GM13976 (cell line): Measurements from ENCODE around the gene KIAA0753.

ENCODE experiments used
- DNase-seq: peaks from one replicate; pipeline ENCODE4 v3.0.0; 2012; ENCODE audit warnings: low spot score
- in situ Hi-C: fragments of 300-500 bp; cut with MboI; formaldehyde crosslinking; loops from one replicate; pipeline ENCODE4 v1.12.0; 2022; ENCODE audit warnings: low sequenced_read_pairs, mixed read lengths, inconsistent platforms; ENCODE audit not compliant: unreplicated experiment
- TF ChIP-seq, protein P1 (sequence below): IDR thresholded peaks from 2 replicates; pipeline ENCODE4 v1.5.1; 2012; ENCODE audit warnings: borderline replicate concordance, mild to moderate bottlenecking; ENCODE audit not compliant: insufficient read depth; ENCODE audit errors: extremely low read depth, missing control alignments, control extremely low read depth

The KIAA0753 gene

DNA sequence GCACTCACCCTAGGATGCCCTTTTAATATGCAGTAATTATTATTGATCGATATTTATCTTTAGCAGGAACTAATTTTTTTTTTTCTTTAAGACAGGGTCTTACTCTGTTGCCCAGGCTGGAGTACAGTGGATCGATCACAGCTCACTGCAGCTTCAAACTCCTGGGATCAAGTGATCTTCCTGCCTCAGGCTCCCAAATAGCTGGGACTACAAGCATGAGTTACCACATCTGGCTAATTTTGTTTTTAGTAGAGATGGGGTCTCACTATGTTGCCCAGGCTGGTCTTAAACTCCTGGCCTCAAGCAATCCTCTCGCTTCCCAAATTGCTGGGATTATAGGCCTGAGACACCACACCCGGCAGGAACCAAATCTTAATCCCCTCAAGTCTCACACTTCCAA, 29.3 kb downstream of the KIAA0753 start:
- TF ChIP-seq, protein P1, sequence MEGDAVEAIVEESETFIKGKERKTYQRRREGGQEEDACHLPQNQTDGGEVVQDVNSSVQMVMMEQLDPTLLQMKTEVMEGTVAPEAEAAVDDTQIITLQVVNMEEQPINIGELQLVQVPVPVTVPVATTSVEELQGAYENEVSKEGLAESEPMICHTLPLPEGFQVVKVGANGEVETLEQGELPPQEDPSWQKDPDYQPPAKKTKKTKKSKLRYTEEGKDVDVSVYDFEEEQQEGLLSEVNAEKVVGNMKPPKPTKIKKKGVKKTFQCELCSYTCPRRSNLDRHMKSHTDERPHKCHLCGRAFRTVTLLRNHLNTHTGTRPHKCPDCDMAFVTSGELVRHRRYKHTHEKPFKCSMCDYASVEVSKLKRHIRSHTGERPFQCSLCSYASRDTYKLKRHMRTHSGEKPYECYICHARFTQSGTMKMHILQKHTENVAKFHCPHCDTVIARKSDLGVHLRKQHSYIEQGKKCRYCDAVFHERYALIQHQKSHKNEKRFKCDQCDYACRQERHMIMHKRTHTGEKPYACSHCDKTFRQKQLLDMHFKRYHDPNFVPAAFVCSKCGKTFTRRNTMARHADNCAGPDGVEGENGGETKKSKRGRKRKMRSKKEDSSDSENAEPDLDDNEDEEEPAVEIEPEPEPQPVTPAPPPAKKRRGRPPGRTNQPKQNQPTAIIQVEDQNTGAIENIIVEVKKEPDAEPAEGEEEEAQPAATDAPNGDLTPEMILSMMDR: no peak
- no peak for DNase-seq
- in situ Hi-C loops: no loop called here

GRCh38 chr17:6610011-6610410, 30.5 kb downstream of the KIAA0753 start:
- DNase-seq: no peak

GRCh38 chr17:6608321-6608720, 32.2 kb downstream of the KIAA0753 start:
- in situ Hi-C loops: no loop called here
- no peak for DNase-seq
- TF ChIP-seq, protein P1: no peak

More at GRCh38 chr17:6610011-6610410, 30.5 kb downstream of the KIAA0753 start:
- in situ Hi-C loops: no loop called here
- TF ChIP-seq, protein P1: no peak

DNA sequence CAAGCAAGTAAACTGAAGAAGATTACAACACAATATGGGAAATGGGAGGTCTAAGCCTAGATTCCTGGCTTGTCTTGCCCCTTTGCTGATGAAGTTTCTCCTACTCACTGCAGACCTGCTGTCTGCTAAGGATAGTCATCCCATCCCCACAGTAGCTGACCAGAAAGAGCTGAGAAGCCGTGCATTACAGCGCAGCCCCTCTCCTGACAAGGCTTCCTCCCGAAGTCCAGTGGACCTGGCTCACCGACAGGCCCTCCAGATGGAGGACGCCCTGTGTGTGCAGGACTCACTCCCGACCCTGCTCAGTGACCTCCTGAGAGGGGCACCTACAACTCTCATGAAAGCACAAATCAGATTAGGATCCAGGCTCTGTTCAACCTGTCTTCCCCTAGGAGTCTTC, 35.4 kb downstream of the KIAA0753 start:
- TF ChIP-seq, protein P1: no peak
- in situ Hi-C loops: no loop called here

GRCh38 chr17:6603744-6604325, 36.7 kb downstream of the KIAA0753 start:
- TF ChIP-seq, protein P1: no peak
- DNase-seq: no peak
- in situ Hi-C loops: no loop called here

More for the DNA sequence above, 35.4 kb downstream of the KIAA0753 start:
- DNase-seq: no peak

DNA sequence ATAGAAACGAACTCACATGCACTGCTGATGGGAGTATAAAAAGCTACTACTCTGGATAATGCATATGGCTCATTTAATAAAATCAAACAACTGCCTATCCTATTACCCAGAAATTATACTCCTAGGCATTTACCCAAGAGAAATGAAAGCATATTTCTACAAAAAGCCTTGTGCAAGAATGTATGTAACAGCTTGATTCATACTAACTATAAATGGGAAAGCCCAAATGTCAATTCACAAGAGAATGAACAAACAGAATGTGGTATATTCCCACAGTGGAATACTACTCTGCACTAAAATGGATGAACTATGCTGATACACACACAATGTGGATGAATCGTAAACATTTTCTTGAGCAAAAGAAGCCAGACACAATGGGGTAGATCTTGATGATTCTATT, 38.4 kb downstream of the KIAA0753 start:
- in situ Hi-C loops: no loop called here
- DNase-seq: no peak
- TF ChIP-seq, protein P1: no peak

DNA sequence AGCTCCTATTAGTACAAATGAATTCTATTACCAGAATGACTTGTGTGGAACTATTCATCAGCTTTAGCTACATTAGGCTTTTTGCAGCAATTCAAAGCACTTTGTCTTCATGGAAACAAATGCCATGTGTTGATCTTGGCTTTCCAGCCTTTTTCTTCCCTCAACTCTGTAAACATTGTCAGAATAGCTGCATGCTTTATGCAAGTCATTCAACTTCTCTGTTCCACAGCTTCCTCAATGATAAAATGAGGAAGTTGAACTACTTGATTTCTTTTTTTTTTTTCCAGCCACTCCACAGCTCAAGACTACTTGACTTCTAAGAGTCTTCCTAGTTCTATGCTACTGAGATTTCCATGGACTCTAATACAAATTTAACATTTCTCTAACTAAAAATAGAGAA, 41.1 kb downstream of the KIAA0753 start:
- in situ Hi-C loops: no loop called here
- TF ChIP-seq, protein P1: no peak
- DNase-seq: no peak
